ENCODE measurements around the gene SECTM1.

Gene SECTM1

GRCh38 chr17:82282239-82283207 lies 51.0 kb downstream of the SECTM1 start:
- H3K79me2 ChIP-seq (ENCODE audit: insufficient read depth, low read depth): no peaks in the 10 kb centered on the region
- H3K36me3 ChIP-seq (ENCODE audit: insufficient read depth): no peaks in the 10 kb centered on the region
- no peak overlapping the region for H3K4me3 ChIP-seq (IDR thresholded peaks at IDR 0.05; ENCODE audit: insufficient read depth, low read depth, low read length)
- no peak overlapping the region for H2AFZ ChIP-seq (ENCODE audit: low read depth)
- no peak overlapping the region for H3K4me2 ChIP-seq
- no peak overlapping the region for H3K9ac ChIP-seq
- no peaks in the 10 kb centered on the region for H4K20me1 ChIP-seq (ENCODE audit: insufficient read depth)
- no peaks in the 10 kb centered on the region for H3K27me3 ChIP-seq (ENCODE audit: insufficient read depth, low read depth)
- peaks cover 17% of the 10 kb centered on the region for H3K4me1 ChIP-seq (ENCODE audit: low read depth, poor library complexity, severe bottlenecking)
- no peak for TF ChIP-seq CTCF (conservative IDR thresholded peaks at IDR 0.05; ENCODE audit: low read depth, low read length)
- no peak overlapping the region for H3K27ac ChIP-seq

GRCh38 chr17:82281502-82282238 lies 51.9 kb downstream of the SECTM1 start:
- H3K4me3 ChIP-seq (IDR thresholded peaks at IDR 0.05; ENCODE audit: insufficient read depth, low read depth, low read length): no peak overlapping the region
- no peaks in the 10 kb centered on the region for H3K79me2 ChIP-seq (ENCODE audit: insufficient read depth, low read depth)
- peaks cover 25% of the 10 kb centered on the region for H3K4me1 ChIP-seq (ENCODE audit: low read depth, poor library complexity, severe bottlenecking)
- no peaks in the 10 kb centered on the region for H3K36me3 ChIP-seq (ENCODE audit: insufficient read depth)
- H2AFZ ChIP-seq (ENCODE audit: low read depth): no peak overlapping the region
- H3K4me2 ChIP-seq: no peak overlapping the region
- H3K27ac ChIP-seq: no peak overlapping the region
- H4K20me1 ChIP-seq (ENCODE audit: insufficient read depth): no peaks in the 10 kb centered on the region
- TF ChIP-seq CTCF (conservative IDR thresholded peaks at IDR 0.05; ENCODE audit: low read depth, low read length): no peak
- no peak overlapping the region for H3K9ac ChIP-seq
- H3K27me3 ChIP-seq (ENCODE audit: insufficient read depth, low read depth): no peaks in the 10 kb centered on the region

GRCh38 chr17:82281076-82281475 lies 52.5 kb downstream of the SECTM1 start:
- Histone ChIP-seq H3K27me3 (ENCODE audit: insufficient read depth, low read depth) (no peaks in the 10 kb centered on the region), H3K36me3 (ENCODE audit: insufficient read depth) (no peaks in the 10 kb centered on the region), H3K9ac (no peak overlapping the region), H3K27ac (no peak overlapping the region), H3K4me3 (IDR thresholded peaks at IDR 0.05; ENCODE audit: insufficient read depth, low read depth, low read length) (no peak overlapping the region), H3K4me2 (no peak overlapping the region), H3K4me1 (ENCODE audit: low read depth, poor library complexity, severe bottlenecking) (peaks cover 31% of the 10 kb centered on the region), H2AFZ (ENCODE audit: low read depth) (no peak overlapping the region), H3K79me2 (ENCODE audit: insufficient read depth, low read depth) (no peaks in the 10 kb centered on the region), H4K20me1 (ENCODE audit: insufficient read depth) (no peaks in the 10 kb centered on the region)
- TF ChIP-seq CTCF (conservative IDR thresholded peaks at IDR 0.05; ENCODE audit: low read depth, low read length): no peak

- H3K4me3 ChIP-seq (IDR thresholded peaks at IDR 0.05; ENCODE audit: insufficient read depth, low read depth, low read length): no peak overlapping the region
- H4K20me1 ChIP-seq (ENCODE audit: insufficient read depth): no peaks in the 10 kb centered on the region
- no peak for TF ChIP-seq CTCF (conservative IDR thresholded peaks at IDR 0.05; ENCODE audit: low read depth, low read length)
- H3K4me2 ChIP-seq: no peak overlapping the region
- H3K36me3 ChIP-seq (ENCODE audit: insufficient read depth): no peaks in the 10 kb centered on the region
- H3K27me3 ChIP-seq (ENCODE audit: insufficient read depth, low read depth): no peaks in the 10 kb centered on the region
- H3K4me1 ChIP-seq (ENCODE audit: low read depth, poor library complexity, severe bottlenecking): peaks cover 37% of the 10 kb centered on the region
- H2AFZ ChIP-seq (ENCODE audit: low read depth): no peak overlapping the region
- H3K9ac ChIP-seq: no peak overlapping the region
- no peak overlapping the region for H3K27ac ChIP-seq
- no peaks in the 10 kb centered on the region for H3K79me2 ChIP-seq (ENCODE audit: insufficient read depth, low read depth)
Measured at GRCh38 chr17:82280537-82280936, 53.0 kb downstream of the SECTM1 start.

All from KMS-11 (cell line).